Measurements from ENCODE around the gene SYNJ1.
"Not testable (repeated sequence)": the region's sequence is repeated elsewhere in the genome, so short reads cannot be mapped to it uniquely, and the experiment has no call there.

Gene SYNJ1

DNA sequence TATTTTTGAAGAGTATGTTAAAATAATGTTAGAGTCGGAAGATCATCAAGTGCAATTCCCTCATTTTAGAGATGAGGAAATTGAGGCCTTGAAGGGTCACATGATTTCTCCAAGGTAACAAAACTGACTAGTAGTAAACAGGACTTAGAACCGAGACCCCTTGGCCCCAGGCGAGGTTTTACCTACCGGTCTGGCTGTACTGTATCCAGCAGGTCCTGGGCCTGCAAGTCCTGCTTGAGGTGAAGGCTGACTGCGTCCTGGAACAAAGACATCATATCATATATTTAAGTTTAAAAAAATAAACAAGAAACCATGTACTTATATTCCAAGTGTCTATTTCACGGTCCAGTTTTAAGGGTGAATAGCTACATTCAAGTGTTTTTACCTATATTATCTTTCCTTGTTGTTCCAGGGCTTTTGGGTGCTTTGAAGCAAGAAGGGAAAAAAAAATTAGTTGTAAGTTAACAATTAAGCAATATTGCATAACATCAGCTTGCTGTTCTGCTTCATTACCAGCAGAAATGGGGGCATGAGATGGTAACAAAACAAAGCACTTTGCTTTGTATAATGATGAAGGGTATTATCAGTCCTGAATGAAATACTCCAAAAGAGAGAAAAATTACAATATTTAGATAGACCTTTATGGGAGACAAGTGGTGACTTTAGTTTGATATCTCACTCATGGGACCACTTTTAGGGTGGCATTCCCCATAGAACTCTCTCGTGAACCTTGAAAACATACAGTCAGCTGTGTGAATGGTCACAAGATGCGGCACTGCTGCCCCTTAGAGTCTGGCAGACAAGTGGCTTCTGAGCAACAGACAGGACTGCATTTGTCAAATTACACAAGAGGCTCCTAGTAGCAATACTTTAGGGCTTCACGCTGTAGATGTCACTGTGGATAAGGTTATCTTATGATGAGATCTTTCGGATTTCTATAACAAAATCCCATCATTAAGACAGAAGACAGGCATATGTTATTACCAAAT, 85.8 kb downstream of the SYNJ1 start:
- H3K4me3 ChIP-seq (ENCODE audit: low read depth in 1 of 5, low read length in 5 of 5), result no peak overlapping the region
- H3K27ac ChIP-seq (ENCODE audit: low read depth, low read length), result no peak overlapping the region
- H3K9me3 ChIP-seq (ENCODE audit: control insufficient read depth in 5 of 5, low read length in 5 of 5), result no peaks in the 10 kb centered on the region
- H3K9ac ChIP-seq (ENCODE audit: low read length in 5 of 5), result no peak overlapping the region
- H3K27me3 ChIP-seq (ENCODE audit: control insufficient read depth in 5 of 5, insufficient read depth in 4 of 5, low read length in 5 of 5), result no peaks in the 10 kb centered on the region
- peaks cover 39 to 74% (median 48%) of the 10 kb centered on the region in 5 donors for H3K36me3 ChIP-seq (ENCODE audit: control insufficient read depth in 5 of 5, insufficient read depth in 5 of 5, low read length in 5 of 5)
- no peaks in the 10 kb centered on the region for H3K4me1 ChIP-seq (ENCODE audit: control insufficient read depth in 5 of 5, insufficient read depth in 5 of 5, low read length in 5 of 5)

DNA sequence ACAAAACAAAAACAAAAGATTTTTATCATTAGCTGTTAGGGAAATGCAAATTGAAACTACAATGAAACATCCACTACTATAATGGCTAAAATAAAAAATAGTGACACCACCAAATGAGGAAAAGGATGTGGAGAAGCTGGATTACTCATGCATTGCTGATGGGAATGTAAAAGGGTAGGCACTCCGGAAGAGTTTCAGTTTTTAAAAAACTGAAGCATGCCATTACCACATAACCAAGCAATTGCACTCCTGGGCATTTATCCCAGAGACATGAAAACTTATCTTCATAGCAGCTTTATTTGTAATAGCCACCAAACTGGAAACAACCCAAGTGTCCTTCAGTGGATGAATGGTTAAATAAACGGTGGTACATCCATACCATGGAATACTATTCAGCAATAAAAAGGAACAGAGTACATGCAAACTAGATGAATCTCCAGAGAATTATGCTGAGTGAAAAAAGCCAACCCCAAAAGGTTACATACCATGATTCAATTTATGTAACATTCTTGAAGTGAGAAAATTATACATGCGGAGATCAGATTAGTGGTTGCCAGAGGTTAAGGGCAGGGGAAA, 101.1 kb downstream of the SYNJ1 start:
- Histone ChIP-seq H3K27me3 (ENCODE audit: control insufficient read depth in 5 of 5, insufficient read depth in 4 of 5, low read length in 5 of 5) (peaks cover 0 to 3% (median 0%) of the 10 kb centered on the region in 5 donors), H3K27ac (ENCODE audit: low read depth, low read length) (no peak overlapping the region), H3K4me1 (ENCODE audit: control insufficient read depth in 5 of 5, insufficient read depth in 5 of 5, low read length in 5 of 5) (no peaks in the 10 kb centered on the region), H3K9me3 (ENCODE audit: control insufficient read depth in 5 of 5, low read length in 5 of 5) (peaks cover 0 to 5% (median 2%) of the 10 kb centered on the region in 5 donors), H3K4me3 (ENCODE audit: low read depth in 1 of 5, low read length in 5 of 5) (no peak overlapping the region), H3K36me3 (ENCODE audit: control insufficient read depth in 5 of 5, insufficient read depth in 5 of 5, low read length in 5 of 5) (peaks cover 15 to 22% (median 19%) of the 10 kb centered on the region in 5 donors), H3K9ac (ENCODE audit: low read length in 5 of 5) (no peak overlapping the region)

DNA sequence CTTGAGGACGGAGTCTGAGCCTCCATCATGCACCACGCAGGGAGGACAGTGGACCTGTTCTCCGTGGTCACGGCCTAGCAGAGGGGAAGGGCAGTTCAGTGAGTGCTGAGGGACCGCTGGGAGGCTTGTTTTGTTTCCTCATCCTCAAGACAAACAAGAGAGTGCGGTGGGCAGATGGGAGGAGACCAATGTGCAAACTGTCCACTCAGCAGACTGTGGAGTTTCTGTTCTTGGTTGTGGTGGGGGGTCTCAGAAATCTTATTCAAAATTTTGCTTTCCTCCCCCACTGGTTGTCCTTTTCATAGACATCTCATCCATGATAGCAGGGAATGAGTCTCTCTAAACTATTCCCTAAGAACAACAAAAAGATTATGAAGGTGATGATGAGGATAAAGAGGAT, 109.6 kb downstream of the SYNJ1 start:
- not testable (repeated sequence) for H3K36me3 ChIP-seq (ENCODE audit: control insufficient read depth in 5 of 5, insufficient read depth in 5 of 5, low read length in 5 of 5); H3K9me3 ChIP-seq (ENCODE audit: control insufficient read depth in 5 of 5, low read length in 5 of 5); H3K4me3 ChIP-seq (ENCODE audit: low read depth in 1 of 5, low read length in 5 of 5); H3K4me1 ChIP-seq (ENCODE audit: control insufficient read depth in 5 of 5, insufficient read depth in 5 of 5, low read length in 5 of 5); H3K27me3 ChIP-seq (ENCODE audit: control insufficient read depth in 5 of 5, insufficient read depth in 4 of 5, low read length in 5 of 5); H3K27ac ChIP-seq (ENCODE audit: low read depth, low read length); H3K9ac ChIP-seq (ENCODE audit: low read length in 5 of 5)

DNA sequence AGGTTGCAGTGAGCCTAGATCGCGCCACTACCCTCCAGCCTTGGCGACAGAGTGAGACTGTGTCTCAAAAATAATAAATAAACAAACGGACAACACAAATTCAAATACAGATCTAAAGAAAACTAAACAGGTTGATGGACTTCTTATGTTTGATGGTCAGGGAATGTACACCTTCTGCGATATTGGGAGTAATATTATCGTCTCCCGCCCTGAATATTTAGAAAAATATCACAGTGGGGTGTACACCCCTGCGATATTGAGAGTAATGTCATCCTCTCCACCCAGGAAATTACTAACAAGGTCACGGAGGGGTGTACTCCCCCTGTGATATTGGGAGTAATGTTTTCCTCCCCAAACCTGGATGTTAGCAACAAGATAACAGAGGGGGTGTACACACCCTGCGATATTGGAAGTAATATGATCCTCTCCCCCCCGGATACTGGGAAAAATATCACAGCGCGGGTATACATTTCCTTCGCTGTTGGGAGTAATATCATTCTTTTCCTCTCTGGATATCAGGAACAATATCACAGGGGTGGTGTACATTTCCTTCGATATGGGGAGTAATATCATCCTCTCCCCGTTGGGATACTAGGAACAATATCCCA, 114.3 kb downstream of the SYNJ1 start:
- Histone ChIP-seq H3K27ac (ENCODE audit: low read depth, low read length) (peak overlapping the region; percentile 98), H3K36me3 (ENCODE audit: control insufficient read depth in 5 of 5, insufficient read depth in 5 of 5, low read length in 5 of 5) (peaks cover 5 to 13% (median 8%) of the 10 kb centered on the region in 5 donors), H3K4me1 (ENCODE audit: control insufficient read depth in 5 of 5, insufficient read depth in 5 of 5, low read length in 5 of 5) (peaks cover 3 to 21% (median 17%) of the 10 kb centered on the region in 5 donors), H3K9ac (ENCODE audit: low read length in 5 of 5) (peak overlapping the region in 4 of 5 donors; percentile 87 to 97 (median 94)), H3K4me3 (ENCODE audit: low read depth in 1 of 5, low read length in 5 of 5) (peak overlapping the region; percentile 87 to 97 (median 93)), H3K9me3 (ENCODE audit: control insufficient read depth in 5 of 5, low read length in 5 of 5) (no peaks in the 10 kb centered on the region), H3K27me3 (ENCODE audit: control insufficient read depth in 5 of 5, insufficient read depth in 4 of 5, low read length in 5 of 5) (no peaks in the 10 kb centered on the region)

DNA sequence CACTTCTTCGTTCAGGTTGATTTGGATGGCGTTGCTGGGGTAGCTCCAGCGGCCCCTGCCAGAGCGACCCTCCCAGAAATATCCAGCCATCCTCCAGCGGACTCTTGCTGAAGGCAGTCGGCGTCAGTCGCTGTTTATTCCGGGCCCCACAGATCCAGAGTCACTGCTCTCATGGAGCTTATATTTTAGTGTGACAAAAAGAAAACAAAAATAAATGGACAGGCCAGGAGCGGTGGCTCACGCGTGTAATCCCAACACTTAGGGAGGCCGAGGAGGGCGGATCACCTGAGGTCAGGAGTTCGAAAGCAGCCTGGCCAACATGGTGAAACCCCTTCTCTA, 114.8 kb downstream of the SYNJ1 start:
- H3K27ac ChIP-seq (ENCODE audit: low read depth, low read length), result peak overlapping the region; percentile 98
- peak overlapping the region; percentile 87 to 97 (median 93) for H3K4me3 ChIP-seq (ENCODE audit: low read depth in 1 of 5, low read length in 5 of 5)
- peaks cover 5 to 17% (median 8%) of the 10 kb centered on the region in 5 donors for H3K36me3 ChIP-seq (ENCODE audit: control insufficient read depth in 5 of 5, insufficient read depth in 5 of 5, low read length in 5 of 5)
- no peaks in the 10 kb centered on the region for H3K27me3 ChIP-seq (ENCODE audit: control insufficient read depth in 5 of 5, insufficient read depth in 4 of 5, low read length in 5 of 5)
- no peaks in the 10 kb centered on the region for H3K9me3 ChIP-seq (ENCODE audit: control insufficient read depth in 5 of 5, low read length in 5 of 5)
- peaks cover 3 to 21% (median 17%) of the 10 kb centered on the region in 5 donors for H3K4me1 ChIP-seq (ENCODE audit: control insufficient read depth in 5 of 5, insufficient read depth in 5 of 5, low read length in 5 of 5)
- H3K9ac ChIP-seq (ENCODE audit: low read length in 5 of 5), result peak overlapping the region; percentile 87 to 97 (median 94)

DNA sequence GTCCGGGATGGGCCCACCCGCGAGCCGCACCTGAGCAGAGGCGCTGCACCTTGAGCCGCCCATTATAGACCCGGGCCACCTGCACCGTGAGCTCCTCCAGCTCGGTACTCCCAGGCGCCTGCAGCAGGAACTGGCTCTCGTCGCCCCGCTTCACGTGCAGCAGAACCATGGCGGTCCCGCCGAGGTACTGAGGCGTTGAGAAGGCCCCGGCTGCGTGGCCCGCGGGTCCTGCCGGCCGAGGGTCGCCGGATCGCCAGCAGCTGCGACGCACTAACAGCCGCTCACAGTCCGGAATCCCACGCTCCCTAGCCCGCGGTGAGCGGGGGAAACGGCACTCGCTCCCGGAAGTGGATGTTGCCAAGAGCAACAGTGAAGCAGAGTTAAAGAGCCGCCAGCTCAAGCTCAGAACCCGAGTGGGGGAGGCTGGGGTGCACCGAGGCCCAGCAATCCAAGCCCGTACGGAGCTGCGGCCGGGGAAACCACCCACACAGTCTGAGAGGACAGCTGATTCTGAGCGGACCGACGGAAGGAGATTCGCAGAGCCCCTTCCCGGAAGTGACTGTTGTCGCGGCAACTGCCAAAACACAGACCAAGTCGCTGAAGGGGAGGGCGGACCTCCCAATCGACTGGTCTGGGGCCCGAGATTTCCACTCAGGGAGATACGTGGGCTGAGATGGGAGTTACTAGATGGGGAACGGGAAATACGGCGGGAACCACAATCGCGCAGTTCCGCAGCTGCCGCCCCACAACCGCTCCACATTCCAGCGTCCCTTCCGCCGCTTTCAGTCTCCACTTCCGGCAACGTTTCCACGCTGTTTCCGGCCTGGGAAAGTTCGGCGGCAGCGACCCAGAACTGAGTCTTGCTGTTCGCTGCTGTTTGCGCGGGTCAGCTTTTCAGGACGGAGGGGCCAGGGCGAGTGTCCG, 115.5 kb downstream of the SYNJ1 start, which contains the start of gene CFAP298:
CFAP298 (minus strand) TSS at position 303 of the 924 bp plus-strand sequence; CDS start at position 169, 134 bp downstream.
- peak within 1 kb of the TSS; percentile 87 to 97 (median 94) for H3K9ac ChIP-seq (ENCODE audit: low read length in 5 of 5)
- no peaks in the 10 kb centered on the region for H3K27me3 ChIP-seq (ENCODE audit: control insufficient read depth in 5 of 5, insufficient read depth in 4 of 5, low read length in 5 of 5)
- H3K4me3 ChIP-seq (ENCODE audit: low read depth in 1 of 5, low read length in 5 of 5), result peak within 1 kb of the TSS; percentile 87 to 97 (median 93)
- H3K9me3 ChIP-seq (ENCODE audit: control insufficient read depth in 5 of 5, low read length in 5 of 5), result no peaks in the 10 kb centered on the region
- H3K4me1 ChIP-seq (ENCODE audit: control insufficient read depth in 5 of 5, insufficient read depth in 5 of 5, low read length in 5 of 5), result peaks cover 3 to 21% (median 17%) of the 10 kb centered on the region in 5 donors
- H3K36me3 ChIP-seq (ENCODE audit: control insufficient read depth in 5 of 5, insufficient read depth in 5 of 5, low read length in 5 of 5), result peaks cover 6 to 22% (median 12%) of the 10 kb centered on the region in 5 donors
- H3K27ac ChIP-seq (ENCODE audit: low read depth, low read length), result peak within 1 kb of the TSS; percentile 98

DNA sequence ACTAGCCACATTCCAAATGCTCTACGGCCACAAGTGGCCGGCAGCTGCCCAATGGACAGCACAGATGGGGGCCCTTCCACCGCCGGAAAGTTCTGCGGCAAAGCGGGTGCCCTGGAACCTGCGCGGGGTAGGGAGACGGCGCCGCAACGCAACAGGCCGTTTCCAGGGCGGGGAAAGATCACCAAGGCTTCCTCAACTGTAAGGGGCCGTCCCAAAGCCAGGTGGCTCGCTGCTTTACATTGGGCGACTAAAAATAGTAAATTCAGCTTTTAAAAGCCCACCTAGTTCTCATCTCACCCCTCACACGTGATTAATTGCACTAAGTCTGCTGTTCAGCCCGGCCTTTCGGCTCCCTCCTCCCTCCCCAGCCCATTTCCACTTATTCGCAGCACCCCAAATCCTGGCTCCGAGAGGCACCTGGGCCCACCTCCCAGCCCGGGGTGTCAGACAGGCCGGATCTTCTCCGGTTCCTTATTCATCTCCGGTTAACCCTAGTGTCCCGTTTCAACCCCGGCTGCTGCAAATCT, 116.3 kb downstream of the SYNJ1 start:
- Histone ChIP-seq H3K27ac (ENCODE audit: low read depth, low read length) (peak overlapping the region; percentile 98), H3K27me3 (ENCODE audit: control insufficient read depth in 5 of 5, insufficient read depth in 4 of 5, low read length in 5 of 5) (no peaks in the 10 kb centered on the region), H3K36me3 (ENCODE audit: control insufficient read depth in 5 of 5, insufficient read depth in 5 of 5, low read length in 5 of 5) (peaks cover 8 to 27% (median 14%) of the 10 kb centered on the region in 5 donors), H3K9ac (ENCODE audit: low read length in 5 of 5) (peak overlapping the region; percentile 87 to 97 (median 94)), H3K9me3 (ENCODE audit: control insufficient read depth in 5 of 5, low read length in 5 of 5) (no peaks in the 10 kb centered on the region), H3K4me1 (ENCODE audit: control insufficient read depth in 5 of 5, insufficient read depth in 5 of 5, low read length in 5 of 5) (peaks cover 3 to 21% (median 17%) of the 10 kb centered on the region in 5 donors), H3K4me3 (ENCODE audit: low read depth in 1 of 5, low read length in 5 of 5) (peak overlapping the region; percentile 87 to 97 (median 93))

DNA sequence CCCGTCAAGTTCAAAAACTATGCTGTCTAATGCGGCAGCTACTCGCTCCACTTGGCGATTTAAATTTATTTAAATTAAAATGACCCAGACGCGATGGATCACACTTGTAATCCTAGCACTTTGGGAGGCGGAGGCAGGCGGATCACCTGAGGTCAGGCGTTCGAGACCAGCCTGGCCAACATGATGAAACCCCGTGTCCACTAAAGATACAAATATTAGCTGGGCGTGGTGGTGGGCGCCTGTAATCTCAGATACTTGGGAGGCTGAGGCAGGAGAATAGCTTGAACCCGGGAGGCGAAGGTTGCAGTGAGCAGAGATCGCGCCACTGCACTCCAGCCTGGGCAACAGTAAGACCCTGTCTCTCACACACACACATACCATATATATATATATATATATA, 116.9 kb downstream of the SYNJ1 start:
- peaks cover 3 to 21% (median 17%) of the 10 kb centered on the region in 5 donors for H3K4me1 ChIP-seq (ENCODE audit: control insufficient read depth in 5 of 5, insufficient read depth in 5 of 5, low read length in 5 of 5)
- not testable (repeated sequence) for H3K9ac ChIP-seq (ENCODE audit: low read length in 5 of 5); H3K4me3 ChIP-seq (ENCODE audit: low read depth in 1 of 5, low read length in 5 of 5); H3K9me3 ChIP-seq (ENCODE audit: control insufficient read depth in 5 of 5, low read length in 5 of 5); H3K27ac ChIP-seq (ENCODE audit: low read depth, low read length); H3K27me3 ChIP-seq (ENCODE audit: control insufficient read depth in 5 of 5, insufficient read depth in 4 of 5, low read length in 5 of 5)
- H3K36me3 ChIP-seq (ENCODE audit: control insufficient read depth in 5 of 5, insufficient read depth in 5 of 5, low read length in 5 of 5), result peaks cover 11 to 33% (median 20%) of the 10 kb centered on the region in 5 donors

DNA sequence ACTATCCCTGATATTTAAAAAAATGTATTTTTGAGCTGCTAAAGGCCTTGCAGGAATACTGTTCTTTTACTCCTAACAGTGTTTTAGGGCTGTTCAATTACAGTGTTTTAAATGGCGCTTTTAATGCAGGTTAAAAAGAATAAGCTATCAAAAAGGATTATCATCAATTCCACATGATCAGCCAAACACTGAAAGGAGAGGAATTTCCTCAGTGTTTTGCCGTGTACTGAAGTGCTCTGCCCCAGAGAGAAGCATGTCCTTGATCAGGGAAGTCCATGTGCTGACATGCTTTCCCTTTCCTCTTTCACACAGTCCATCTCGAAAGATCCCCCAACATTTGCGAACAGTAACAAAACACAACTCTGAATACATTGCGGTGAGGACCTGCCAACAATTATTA, 119.0 kb downstream of the SYNJ1 start:
- Histone ChIP-seq H3K4me1 (ENCODE audit: control insufficient read depth in 5 of 5, insufficient read depth in 5 of 5, low read length in 5 of 5) (peaks cover 3 to 21% (median 17%) of the 10 kb centered on the region in 5 donors), H3K27ac (ENCODE audit: low read depth, low read length) (no peak overlapping the region), H3K9ac (ENCODE audit: low read length in 5 of 5) (no peak overlapping the region), H3K36me3 (ENCODE audit: control insufficient read depth in 5 of 5, insufficient read depth in 5 of 5, low read length in 5 of 5) (peaks cover 13 to 54% (median 40%) of the 10 kb centered on the region in 5 donors), H3K4me3 (ENCODE audit: low read depth in 1 of 5, low read length in 5 of 5) (no peak overlapping the region), H3K27me3 (ENCODE audit: control insufficient read depth in 5 of 5, insufficient read depth in 4 of 5, low read length in 5 of 5) (no peaks in the 10 kb centered on the region), H3K9me3 (ENCODE audit: control insufficient read depth in 5 of 5, low read length in 5 of 5) (no peaks in the 10 kb centered on the region)

Data from subcutaneous abdominal adipose tissue (tissue), 5 donors.